ENCODE data around the gene DGKQ.
"Not testable (repeated sequence)": the region's sequence is repeated elsewhere in the genome, so short reads cannot be mapped to it uniquely, and the experiment has no call there.

The DGKQ gene

DNA sequence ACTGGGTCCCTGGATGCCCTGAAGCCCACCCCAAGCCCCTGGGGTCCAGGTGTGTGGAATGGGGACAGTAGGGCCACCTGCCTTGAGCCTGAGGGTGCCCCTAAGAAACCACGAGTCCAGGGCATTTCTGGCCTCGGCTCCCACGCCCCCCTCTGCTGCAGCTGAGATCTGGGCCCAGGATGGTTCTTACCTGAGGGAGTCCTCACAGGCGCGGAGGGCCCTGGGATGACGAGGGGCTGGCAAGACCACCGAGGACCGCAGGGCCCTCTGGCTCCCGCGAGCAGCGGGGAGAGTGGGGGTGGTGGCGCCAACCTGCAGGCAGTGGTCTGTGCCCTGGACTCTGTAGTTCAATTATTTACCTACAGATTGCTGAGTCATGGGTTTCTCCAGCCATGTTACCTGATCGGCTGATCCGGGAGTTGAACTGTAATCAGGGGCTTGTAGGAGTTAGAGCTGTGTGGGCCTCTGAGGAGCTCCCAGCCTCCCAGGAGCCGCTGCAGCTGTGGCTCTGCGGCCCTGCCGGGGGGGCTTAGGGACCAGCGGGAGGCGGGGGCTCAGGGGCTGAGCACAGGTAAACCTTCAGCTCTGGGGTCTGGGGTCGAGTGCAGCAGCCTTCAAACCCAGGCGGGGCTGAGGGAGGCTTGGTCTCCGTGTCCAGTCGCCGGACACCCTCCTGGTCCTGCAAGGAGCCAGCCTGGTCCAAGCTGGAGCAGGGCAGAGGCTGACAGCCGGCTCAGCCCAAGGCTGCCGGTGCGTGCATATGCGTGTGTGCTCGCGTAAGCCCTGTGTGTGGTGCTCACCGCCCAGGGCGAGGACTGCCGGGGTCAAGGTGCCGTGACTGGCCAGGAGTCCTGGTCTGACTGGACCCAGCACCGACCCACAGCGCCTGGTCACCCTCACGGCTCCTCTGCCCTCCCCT lies 20.0 kb upstream of the DGKQ start, which contains the start of gene SLC26A1:
Gene SLC26A1 (minus strand): TSS at position 294 of the 919 bp plus-strand sequence. CDS start 1,701 bp downstream, outside the sequence.
- no peak for FAIRE-seq

DNA sequence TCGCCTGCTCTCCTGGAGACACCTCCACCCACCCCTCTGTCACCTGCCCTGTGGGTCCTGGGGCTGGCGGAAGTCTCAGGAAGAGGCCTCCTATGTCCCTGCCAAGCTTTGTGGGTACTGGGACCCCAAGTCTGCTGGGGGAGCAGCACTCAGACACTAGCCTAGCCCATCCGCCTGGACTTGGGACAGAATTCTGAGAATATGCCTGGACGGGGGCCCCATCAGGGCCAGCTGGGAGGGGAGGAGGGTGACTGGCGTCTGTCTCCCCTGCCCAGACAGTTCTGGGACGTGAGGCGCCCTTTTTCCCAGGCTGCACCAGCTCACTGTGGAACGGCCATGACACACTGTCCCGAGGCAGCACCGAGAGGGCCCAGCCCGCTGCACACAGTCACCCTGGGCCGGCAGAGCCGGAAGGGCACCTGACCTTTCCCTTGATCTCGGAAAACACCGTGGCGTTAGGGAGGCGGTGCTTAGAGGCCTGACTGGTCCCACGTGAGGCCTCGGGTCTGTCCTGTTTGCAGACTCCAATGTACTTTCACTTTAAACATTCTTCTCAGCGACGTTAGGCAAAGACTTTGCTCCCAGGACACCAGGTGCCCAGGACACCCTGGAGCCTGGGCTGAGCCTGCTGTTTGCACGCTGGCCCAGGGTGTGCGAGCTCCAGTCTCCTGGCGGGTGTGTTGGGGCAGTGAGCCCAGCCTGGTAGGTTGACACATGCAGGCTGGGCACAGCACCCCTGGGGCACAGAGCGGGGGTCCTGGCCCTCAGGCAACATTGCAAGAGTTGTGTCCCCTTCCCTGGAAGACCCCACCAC lies 19.1 kb upstream of the DGKQ start:
- no peak for FAIRE-seq

DNA sequence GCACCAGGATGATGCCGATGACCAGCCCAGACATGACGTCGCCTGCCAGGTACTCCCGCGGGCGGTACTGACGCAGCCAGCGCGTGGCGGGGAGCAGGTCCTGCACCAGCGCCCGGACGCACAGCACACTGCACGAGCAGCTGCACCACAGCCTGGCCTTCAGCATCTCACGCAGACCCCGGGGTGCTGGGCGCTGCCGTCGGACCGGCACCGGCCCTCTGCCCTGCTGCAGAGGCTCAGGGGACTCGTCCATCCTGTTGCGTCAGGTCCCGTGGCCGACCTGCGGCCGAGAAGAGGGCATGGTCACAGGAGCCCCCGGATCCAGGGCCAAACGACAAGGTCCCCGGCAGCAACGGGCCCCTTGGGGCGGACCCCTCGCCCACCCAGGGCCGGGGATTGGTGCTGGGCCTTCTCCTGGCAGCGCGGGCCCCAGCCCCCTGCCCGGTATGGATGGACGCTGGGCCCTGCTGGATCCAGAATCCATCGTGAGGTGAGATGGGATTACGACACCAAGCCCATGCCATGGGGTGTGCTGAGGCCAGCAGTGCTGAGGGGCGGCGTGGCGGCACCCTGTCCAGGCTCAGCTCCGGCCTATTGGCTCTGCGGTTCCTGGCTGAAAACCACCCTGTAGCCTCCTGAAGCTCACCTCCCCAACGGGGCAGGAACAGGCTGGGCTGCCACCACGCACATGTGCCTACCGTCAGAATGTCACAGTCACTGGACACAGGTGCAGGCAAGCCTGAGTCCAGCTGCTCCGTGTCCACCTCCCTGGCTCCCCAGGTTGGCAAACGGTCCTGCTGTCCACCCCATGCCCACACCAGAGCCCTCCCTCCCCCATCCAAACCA lies 18.3 kb upstream of the DGKQ start:
- no peak for FAIRE-seq

DNA sequence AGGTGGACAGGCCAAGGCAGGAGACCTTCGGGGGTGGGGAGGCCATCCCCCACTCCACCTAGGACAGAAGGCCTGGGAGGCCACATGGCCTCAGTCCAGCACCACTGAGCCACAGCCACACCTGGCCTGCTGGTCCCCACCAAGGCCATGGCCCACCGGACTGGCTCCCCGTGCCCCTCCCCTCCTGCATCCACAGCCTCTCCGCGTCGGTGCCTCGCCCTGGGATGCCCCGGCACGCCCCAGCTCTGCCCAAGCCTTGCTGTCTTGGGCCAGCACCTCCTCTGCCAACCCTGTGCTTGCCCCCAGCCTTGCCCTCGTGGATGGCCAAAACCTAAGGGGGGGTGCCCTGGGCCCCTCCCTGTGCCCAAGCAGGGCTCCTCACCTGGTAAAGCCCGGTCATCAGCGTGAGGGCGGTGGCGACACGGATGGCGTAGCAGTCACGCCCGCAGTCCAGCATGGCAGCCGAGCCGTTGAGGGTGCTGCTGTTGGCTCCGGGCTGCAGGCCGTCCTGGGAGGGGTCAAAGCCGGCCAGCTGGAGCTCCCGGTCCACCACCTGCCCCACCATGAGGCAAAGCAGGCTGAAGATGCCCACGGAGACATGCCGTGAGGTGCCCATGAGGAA lies 17.5 kb upstream of the DGKQ start:
- no peak for FAIRE-seq

DNA sequence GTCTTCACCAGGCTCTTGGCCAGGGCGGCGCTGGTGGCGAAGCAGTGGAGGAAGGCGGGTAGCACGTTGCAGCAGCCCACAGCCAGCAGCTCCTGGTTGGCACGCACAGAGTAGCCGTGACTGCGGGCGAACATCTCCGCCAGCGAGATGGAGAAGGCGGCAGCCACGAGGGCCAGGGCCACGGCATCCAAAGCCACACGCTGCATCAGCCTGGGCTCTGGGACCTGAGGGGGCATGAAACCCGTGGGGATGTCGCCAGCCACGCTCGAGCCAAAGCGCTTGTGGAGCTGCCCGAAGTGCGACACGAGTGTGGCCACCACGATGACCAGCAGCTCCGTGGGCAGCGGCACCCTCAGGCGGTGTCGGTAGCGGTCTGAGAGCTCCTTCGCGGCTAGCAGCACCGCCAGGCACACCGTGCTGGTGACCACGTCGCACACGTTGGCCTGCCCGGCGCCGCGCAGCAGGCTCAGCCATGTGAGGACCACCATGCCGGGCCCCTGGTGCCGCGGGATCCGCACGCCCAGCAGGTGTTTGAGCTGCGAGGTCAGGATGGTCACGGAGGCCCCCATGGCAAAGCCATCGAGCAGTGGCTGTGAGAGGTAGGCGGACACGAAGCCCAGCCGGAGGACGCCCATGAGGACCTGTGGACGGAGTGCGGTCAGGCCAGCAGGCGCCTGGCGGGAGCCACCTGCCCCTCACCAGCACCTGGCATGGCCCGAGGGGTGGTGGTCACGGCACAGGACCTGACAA lies 16.5 kb upstream of the DGKQ start:
- FAIRE-seq: no peak

DNA sequence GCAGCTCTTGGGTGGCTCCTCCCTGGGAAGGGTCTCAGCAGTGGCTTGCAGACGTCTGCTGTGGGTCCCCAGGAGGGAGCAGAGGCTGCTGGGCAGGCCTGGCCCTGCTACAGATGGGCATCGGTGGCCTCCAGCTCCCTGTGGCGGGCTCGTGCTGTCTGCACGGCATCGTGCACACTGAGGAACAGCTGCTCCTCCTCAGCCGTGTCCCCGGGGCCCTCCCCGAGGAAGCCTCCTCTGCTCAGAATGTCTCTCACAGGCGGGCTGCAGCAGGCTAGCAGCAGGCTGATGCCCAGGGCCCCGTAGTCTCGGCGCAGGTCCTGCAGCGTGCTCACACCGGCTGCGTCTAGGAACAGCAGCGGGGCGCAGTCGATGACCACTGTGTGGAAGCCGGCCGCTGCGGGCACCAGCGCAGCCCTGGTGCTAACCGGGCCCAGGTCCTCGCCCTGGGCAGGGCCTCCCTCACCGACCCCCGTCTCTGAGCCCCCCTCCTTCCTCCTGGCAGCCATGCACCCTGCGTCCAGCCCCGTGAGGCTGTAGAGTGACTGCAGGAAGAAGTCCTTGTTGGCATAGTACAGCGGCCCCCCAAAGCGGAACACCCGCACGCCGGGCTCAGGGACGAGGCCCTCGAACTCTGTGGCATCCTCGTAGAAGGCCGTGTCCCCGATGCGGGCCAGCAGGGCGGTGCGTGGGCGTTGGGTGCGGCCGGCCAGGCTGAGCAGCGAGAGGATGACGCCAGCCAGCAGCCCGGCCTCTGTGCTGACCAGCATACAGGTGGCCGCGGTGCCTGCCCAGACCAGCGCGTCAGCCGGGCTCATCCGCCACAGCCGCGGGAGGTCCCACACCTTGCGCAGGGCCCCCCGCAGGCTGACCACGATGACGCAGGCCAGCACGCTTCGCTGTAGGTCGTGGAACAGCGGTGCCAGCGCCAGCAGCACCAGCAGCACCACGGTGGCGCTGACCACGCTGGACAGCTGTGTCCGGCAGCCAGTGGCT lies 15.7 kb upstream of the DGKQ start:
- no peak for FAIRE-seq

DNA sequence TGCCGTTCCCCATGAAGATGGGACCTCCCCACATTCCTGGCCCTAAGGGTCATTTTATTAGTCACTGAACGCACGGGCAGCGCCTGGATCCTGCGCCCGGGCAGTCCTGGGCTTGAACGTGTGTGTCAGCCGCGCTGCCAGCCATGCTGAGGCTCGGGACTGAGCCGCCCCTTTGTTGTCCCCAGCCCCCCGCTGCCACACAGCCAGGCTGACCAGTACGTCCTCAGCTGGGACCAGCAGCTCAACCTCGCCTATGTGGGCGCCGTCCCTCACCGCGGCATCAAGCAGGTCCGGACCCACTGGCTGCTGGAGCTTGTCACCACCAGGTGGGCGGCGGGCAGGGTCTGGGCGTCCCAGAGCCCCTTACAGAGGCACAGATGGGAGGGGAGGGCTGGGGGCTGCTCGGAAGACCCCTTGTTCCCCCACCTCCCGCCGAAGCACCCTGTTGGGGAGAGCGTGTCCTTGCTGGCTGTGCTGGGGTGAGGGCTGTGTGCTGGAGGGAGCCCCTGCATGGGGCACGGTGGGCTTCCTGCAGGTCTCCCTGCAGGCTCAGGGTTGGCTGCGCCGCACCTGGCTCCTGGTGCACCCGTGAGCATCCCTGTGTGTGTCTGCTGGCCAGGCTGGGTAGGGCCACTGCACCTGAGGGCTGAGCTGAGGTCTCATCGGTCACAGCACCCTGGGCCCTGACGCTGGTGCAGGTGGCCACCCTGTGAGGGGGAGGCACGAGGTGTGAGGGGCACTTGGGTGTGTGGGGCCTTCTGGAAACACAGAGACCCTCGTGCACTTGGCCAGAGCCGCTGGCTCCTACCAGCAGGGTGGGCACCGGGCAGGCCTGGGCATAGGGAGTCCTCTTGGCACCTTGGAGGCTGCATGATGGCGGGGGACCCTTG lies 14.5 kb upstream of the DGKQ start:
- FAIRE-seq: no peak

DNA sequence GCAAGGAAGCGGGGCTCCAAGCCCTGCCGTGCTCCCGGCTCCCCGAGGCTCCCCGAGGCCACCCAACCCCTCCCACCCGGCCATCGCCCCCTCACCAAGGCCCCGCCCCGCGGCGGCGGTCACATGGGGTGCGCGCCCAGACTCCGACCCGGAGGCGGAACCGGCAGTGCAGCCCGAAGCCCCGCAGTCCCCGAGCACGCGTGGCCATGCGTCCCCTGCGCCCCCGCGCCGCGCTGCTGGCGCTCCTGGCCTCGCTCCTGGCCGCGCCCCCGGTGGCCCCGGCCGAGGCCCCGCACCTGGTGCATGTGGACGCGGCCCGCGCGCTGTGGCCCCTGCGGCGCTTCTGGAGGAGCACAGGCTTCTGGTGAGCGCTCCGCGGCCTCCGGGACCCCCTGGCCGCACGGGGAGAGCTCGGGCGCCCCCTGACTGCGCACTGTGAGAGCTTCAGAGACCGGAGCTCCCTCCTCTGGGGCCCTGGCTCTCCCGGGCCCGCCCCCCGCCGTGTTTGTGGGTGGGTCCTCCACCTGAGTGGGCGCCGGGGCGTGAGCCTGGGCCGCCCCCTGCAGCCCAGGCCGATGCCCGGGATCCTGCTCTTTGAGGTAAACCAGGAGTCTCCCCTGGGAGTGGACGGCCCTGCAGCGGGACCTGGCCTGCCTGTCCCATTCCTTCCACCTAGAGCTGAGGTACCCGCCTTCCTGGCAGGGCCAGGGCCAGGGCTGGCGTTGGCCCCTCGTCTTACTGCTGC lies 13.7 kb upstream of the DGKQ start, which contains the start of gene IDUA:
Gene IDUA (plus strand): TSS at position 166 of the 745 bp plus-strand sequence. CDS start 41 bp downstream, at position 207.
- FAIRE-seq: no peak

DNA sequence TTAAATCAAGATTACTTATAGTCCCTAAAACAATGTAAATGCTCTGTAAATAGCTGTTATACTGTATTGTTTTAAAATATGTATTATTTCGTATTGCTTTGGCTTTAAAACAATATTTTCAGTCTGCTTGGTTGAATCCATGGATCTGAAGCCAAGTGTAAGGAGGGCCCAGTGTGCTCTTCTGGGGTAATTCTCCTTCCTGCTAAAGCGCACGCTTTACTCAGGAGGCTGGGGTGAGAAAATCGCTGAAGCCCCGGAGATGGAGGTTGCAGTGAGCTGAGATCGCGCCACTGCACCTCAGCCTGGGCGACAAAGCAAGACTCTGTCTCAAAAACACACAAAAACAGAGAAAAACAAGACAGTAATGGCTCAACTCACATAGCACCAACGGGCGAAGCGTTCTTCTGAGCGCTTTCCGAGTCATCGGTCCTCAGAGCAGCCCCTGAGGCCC lies 13.1 kb upstream of the DGKQ start:
- FAIRE-seq: no peak

DNA sequence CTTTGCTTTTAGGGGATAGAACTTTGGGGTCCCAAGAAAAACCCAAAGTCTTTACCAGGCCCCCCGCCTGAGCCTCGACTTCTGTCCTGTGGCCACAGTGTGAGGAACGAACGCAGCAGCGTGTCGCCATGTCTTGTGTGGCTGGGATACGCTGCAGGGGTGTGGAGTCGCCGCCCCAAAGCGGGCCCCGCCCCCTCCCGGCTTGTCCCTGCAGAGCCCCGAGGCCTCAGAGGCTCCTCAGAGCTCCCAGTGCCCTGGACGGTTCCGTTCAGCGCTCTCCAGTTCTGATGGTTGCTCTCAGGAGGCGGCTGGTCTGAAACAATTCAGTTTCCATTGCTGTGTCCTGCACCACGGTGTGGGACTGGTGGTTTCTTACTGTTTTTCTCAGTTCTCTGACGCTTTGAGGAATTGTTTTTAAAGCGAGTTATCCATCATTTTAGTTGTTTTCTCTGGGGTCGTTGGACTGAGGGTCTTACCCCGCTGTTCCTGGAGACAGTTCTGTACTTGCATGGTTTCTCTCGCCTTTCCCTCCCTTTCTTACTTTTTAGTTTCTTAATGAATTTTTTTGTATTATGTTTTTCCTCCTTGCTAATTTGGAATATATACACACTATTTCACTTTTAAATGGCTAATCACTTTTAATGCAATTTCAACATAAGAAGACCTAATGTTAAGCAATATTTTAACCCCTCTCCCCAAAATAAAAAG lies 11.9 kb upstream of the DGKQ start:
- no peak for FAIRE-seq

DNA sequence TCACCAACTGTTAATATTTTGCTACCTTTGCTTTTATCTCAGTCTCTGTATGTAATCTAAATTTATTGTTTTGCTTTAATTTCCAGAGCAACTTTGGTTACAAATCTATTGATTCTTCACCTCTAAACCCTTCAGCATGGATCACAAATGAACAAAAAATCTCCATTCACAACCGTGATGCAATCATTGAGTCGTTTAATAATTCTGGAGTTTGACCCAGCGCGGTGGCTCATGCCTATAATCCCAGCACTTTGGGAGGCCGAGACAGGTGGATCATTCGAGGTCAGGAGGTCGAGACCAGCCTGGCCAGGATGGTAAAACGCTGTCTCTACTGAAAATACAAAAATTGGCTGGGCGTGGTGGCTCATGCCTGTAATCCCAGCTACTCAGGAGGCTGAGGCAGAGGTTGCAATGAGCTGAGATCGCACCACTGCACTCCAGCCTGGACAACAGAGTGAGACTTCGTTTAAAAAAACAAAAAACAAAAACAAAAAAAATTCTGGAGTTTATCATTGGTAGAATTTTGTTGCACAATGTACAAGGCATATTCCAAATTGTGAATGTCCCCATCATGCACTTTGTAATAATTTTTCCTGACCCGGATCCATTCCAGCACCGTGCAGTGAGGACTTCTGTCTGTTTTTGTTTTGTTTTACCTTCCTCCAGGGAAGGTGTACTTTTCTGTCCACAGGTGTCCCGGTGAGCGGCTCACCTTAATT lies 11.1 kb upstream of the DGKQ start:
- no peak for FAIRE-seq

DNA sequence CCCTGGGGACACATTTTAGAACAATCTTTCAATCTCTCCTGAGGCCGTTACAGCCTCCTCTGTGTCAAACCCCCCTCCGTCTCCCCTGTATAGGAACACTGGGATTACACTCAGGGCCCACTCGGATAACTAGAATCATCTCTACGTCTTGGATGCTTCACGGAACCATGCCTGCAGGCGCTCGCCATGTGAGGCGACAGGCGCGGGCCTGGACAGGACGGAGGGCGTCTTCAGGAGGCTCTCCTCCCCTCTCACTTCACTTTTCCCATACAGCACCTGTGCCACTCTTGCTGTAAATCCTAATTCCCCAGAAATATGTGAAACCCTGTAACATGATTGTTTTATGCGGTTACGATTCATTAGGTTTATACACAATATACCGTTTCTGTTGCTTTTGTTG lies 9.4 kb upstream of the DGKQ start:
- FAIRE-seq: no peak

DNA sequence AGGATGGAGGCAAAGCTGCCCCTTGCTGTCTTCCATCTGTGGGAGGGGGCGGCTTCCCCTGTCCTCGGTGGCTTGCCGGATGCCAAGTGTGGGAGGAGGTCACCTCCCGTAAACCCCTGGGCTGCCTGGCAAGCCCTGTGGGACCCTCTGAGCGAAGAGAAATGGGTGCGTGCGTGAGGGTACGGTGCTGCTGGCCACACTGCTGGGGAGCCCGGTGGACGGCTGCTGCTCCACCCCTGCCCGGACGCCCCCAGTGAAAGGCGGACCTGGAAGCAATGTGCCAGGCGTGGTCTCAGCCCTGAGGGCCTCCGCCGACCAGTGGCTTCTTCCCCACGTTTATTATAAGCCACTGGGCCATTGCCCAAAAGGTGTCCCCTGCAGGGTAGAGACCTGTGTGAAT lies 8.9 kb upstream of the DGKQ start:
- no peak for FAIRE-seq

DNA sequence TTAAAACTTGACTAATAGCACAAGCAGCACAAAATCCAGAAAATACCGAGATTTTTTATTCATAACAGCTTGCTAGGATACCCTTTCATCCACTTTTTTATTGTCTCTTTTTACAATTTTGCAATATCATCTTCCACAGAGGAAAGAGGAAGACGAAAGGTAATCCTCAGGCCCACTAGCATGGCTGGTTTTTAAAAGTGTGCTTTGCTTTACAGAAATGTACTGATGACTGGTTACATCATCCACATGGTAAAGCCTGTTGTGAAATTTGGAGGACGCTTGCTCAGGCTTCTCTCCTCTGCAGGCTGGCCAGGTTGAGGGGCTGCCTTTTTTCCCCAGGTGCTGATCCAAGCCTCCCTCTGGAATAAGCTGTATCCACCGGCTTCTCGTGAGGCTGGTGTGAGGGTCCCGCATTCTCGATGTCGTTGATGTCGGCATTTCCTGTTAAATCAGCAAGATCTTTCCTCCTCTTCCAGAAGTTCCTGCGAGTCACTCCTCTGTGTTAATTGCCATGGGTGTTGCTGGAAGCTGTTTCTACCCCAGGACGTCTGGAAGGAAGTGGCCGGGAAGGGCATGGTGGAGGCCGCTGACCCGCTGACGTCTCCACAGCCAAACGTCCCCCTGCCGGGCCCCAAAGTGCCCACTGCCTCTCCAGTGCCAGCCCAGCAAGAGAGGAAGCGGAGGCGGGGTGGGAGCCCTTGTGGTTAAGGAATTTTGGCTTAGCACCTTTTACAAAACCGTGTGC lies 5.8 kb upstream of the DGKQ start:
- no peak for FAIRE-seq

DNA sequence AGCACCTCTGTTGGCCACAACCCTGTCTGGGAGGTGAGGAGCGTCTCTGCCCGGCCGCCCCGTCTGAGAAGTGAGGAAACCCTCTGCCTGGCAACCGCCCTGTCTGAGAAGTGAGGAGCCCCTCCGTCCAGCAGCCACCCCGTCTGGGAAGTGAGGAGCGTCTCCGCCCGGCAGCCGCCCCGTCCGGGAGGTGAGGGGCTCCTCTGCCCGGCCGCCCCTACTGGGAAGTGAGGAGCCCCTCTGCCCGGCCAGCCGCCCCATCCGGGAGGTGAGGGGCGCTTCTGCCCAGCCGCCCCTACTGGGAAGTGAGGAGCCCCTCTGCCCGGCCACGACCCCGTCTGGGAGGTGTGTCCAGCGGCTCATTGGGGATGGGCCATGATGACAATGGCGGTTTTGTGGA lies 2.6 kb upstream of the DGKQ start:
- not testable (repeated sequence) for FAIRE-seq

DNA sequence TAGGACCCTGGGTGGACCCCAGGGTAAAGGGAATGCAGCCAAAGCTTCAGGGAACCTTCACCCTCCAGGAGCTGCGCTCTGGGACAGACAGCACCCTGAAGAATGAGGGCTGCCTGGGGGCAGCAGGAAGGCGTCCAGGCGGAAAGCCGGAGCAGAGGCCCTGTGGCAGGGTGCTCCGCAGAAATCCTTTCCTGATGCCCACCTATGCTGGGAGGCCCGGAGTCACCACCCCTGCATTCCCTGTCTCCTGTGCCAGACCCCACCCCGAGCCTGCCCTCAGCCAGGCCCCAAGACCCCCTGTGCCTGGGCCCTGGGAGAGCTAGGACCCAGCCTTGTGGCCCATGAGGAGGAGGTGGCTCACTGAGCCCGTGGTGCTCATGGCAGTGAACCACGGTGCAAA lies 1.3 kb upstream of the DGKQ start:
- FAIRE-seq: no peak
